Lower lobe of right lung (tissue), 2 donors: ENCODE data around the gene MALL. TPM values are rescaled to one million over a fixed set of nuclear protein-coding genes. Genes with fewer than 3 reads are reported as not detected.

Experiments used
- ATAC-seq, 2 donors: fragments of 200-7000 bp; cut with Tn5 transposase; one replicate each; pipeline ENCODE4 v1.9.1; 2020 to 2022; ENCODE audit warnings: mild to moderate bottlenecking in 2 of 2, moderate library complexity in 2 of 2
- DNase-seq: peaks from one replicate; pipeline ENCODE4 v3.0.0-alpha.2; 2020
- H3K27ac ChIP-seq: fragments of 200-600 bp; one replicate; pipeline ENCODE4 v1.8.0; 2022
- H3K27me3 ChIP-seq: fragments of 200-600 bp; one replicate; pipeline ENCODE4 v1.8.0; 2022; ENCODE audit warnings: low read depth
- H3K36me3 ChIP-seq: fragments of 200-600 bp; one replicate; pipeline ENCODE4 v1.8.0; 2022; ENCODE audit warnings: mild to moderate bottlenecking
- H3K4me1 ChIP-seq: fragments of 200-600 bp; one replicate; pipeline ENCODE4 v1.8.0; 2022
- H3K4me3 ChIP-seq: fragments of 200-600 bp; one replicate; pipeline ENCODE4 v1.8.0; 2022; ENCODE audit warnings: mild to moderate bottlenecking
- H3K9me3 ChIP-seq: fragments of 200-600 bp; one replicate; pipeline ENCODE4 v1.8.0; 2022
- CTCF ChIP-seq: fragments of 200-600 bp; IDR thresholded peaks from one replicate; pipeline ENCODE4 v1.8.0; 2022; ENCODE audit warnings: antibody characterized with exemption, mild to moderate bottlenecking
- intact Hi-C: fragments of 100-400 bp; cut with DNase I; formaldehyde crosslinking; loops from one replicate; pipeline ENCODE4 v1.11.0; 2022
- total RNA-seq: library from RNA; stranded (reverse); fragmentation: NEBNext Ultra II Directional; extraction: Animal tissue kit (Norgen Biotek cat#: 25700); gene quantifications from one replicate; pipeline ENCODE4 v1.2.1, GENCODE V29; 2021
- donor health status: DM: no; HTN: yes; CAD: no; lungs with severe emphysema.

The MALL gene
- total RNA-seq, 1 donor from 2014 or later: 82.7 TPM

GRCh38 chr2:110106642-110107041, 9.0 kb downstream of the MALL start:
- no peak overlapping the region for H3K4me3 ChIP-seq
- H3K27ac ChIP-seq: peak overlapping the region; percentile 87
- H3K4me1 ChIP-seq: peaks cover 49% of the 10 kb centered on the region
- H3K27me3 ChIP-seq: no peaks in the 10 kb centered on the region
- no peaks in the 10 kb centered on the region for H3K36me3 ChIP-seq
- DNase-seq (peak; percentile 53), ATAC-seq (peak; percentile 77 to 80)
- no peaks in the 10 kb centered on the region for H3K9me3 ChIP-seq
- intact Hi-C loops: no loop called here
- TF ChIP-seq CTCF: no peak

- TF ChIP-seq CTCF: no peak
- H3K27ac ChIP-seq: peak overlapping the region; percentile 87
- ATAC-seq: peak in 1 of 2 donors; percentile 32
These were observed 9.8 kb downstream of the MALL start for GRCh38 chr2:110105608-110106467.

GRCh38 chr2:110105183-110105582, 10.4 kb downstream of the MALL start:
- no peaks in the 10 kb centered on the region for H3K36me3 ChIP-seq
- no peaks in the 10 kb centered on the region for H3K27me3 ChIP-seq
- DNase-seq (no peak), ATAC-seq (no peak)
- H3K4me3 ChIP-seq: no peak overlapping the region
- intact Hi-C loops: no loop called here
- no peaks in the 10 kb centered on the region for H3K9me3 ChIP-seq
- peaks cover 61% of the 10 kb centered on the region for H3K4me1 ChIP-seq
- H3K27ac ChIP-seq: peak overlapping the region; percentile 87
- TF ChIP-seq CTCF: no peak

More at GRCh38 chr2:110105608-110106467, 9.8 kb downstream of the MALL start:
- Histone ChIP-seq H3K4me3 (no peak overlapping the region), H3K27me3 (no peaks in the 10 kb centered on the region), H3K4me1 (peaks cover 55% of the 10 kb centered on the region), H3K36me3 (no peaks in the 10 kb centered on the region), H3K9me3 (no peaks in the 10 kb centered on the region)
- DNase-seq: no peak
- intact Hi-C loops: no loop called here

- ATAC-seq (peak; percentile 60 to 63), DNase-seq (peak; percentile 59)
- H3K27me3 ChIP-seq: no peaks in the 10 kb centered on the region
- intact Hi-C loops: no loop called here
- H3K9me3 ChIP-seq: no peaks in the 10 kb centered on the region
- H3K27ac ChIP-seq: peak overlapping the region; percentile 87
- H3K36me3 ChIP-seq: no peaks in the 10 kb centered on the region
- peaks cover 71% of the 10 kb centered on the region for H3K4me1 ChIP-seq
- no peak for TF ChIP-seq CTCF
- no peak overlapping the region for H3K4me3 ChIP-seq
These were observed 11.4 kb downstream of the MALL start for GRCh38 chr2:110104025-110104771.

GRCh38 chr2:110103061-110103961, 12.3 kb downstream of the MALL start:
- peaks cover 78% of the 10 kb centered on the region for H3K4me1 ChIP-seq
- peak; percentile 50 for DNase-seq
- TF ChIP-seq CTCF: no peak
- intact Hi-C loops: no loop called here
- peak overlapping the region; percentile 87 for H3K27ac ChIP-seq
- H3K4me3 ChIP-seq: no peak overlapping the region
- no peak for ATAC-seq
- H3K27me3 ChIP-seq: no peaks in the 10 kb centered on the region
- H3K9me3 ChIP-seq: no peaks in the 10 kb centered on the region
- no peaks in the 10 kb centered on the region for H3K36me3 ChIP-seq
